OCI-M2 (cell line): ENCODE data around the gene SYNPO2L.

Experiments
- DNase-seq: peaks from one replicate; lab custom pipeline; 2025; ENCODE audit not compliant: unreplicated experiment; lab: John Stamatoyannopoulos, UW

Gene SYNPO2L

GRCh38 chr10:73650537-73651331 is 5.1 kb downstream of the SYNPO2L start:
- no peak for DNase-seq

- DNase-seq = no peak
Measured at GRCh38 chr10:73649876-73650536, 5.8 kb downstream of the SYNPO2L start.

- no peak for DNase-seq
Measured at GRCh38 chr10:73648975-73649829, 6.6 kb downstream of the SYNPO2L start.

GRCh38 chr10:73647875-73648651 is 7.8 kb downstream of the SYNPO2L start:
- DNase-seq = no peak

- no peak for DNase-seq
Measured at GRCh38 chr10:73647211-73647874, 8.5 kb downstream of the SYNPO2L start.

GRCh38 chr10:73646598-73647041 is 9.2 kb downstream of the SYNPO2L start:
- no peak for DNase-seq

GRCh38 chr10:73645251-73645650 is 10.6 kb downstream of the SYNPO2L start:
- no peak for DNase-seq

- no peak for DNase-seq
Measured at GRCh38 chr10:73644767-73645166, 11.1 kb downstream of the SYNPO2L start.

GRCh38 chr10:73644015-73644743 is 11.7 kb downstream of the SYNPO2L start:
- DNase-seq = peak; percentile 23

- no peak for DNase-seq
Measured at GRCh38 chr10:73643362-73643761, 12.5 kb downstream of the SYNPO2L start.

GRCh38 chr10:73641328-73642060 is 14.3 kb downstream of the SYNPO2L start, which contains the start of gene MYOZ1:
Gene MYOZ1, minus strand, starts transcription at chr10:73641474. Its CDS starts 1,457 bp downstream, at chr10:73640017.
- no peak for DNase-seq

- no peak for DNase-seq
Measured at GRCh38 chr10:73639286-73639685, 16.5 kb downstream of the SYNPO2L start.

- no peak for DNase-seq
Measured at GRCh38 chr10:73635781-73636180, 20.0 kb downstream of the SYNPO2L start.

GRCh38 chr10:73634421-73634820 is 21.4 kb downstream of the SYNPO2L start:
- no peak for DNase-seq

- no peak for DNase-seq
Measured at GRCh38 chr10:73629165-73629564, 26.7 kb downstream of the SYNPO2L start.

GRCh38 chr10:73628405-73628804 is 27.4 kb downstream of the SYNPO2L start:
- DNase-seq = no peak

- DNase-seq = no peak
Measured at GRCh38 chr10:73627300-73627699, 28.5 kb downstream of the SYNPO2L start.

- DNase-seq = peak; percentile 72
Measured at GRCh38 chr10:73625884-73626752, 29.7 kb downstream of the SYNPO2L start.
